Adrenal gland (tissue), 12 donors: ENCODE measurements around the gene PHF19. TPM values are rescaled to one million over a fixed set of nuclear protein-coding genes. Genes with fewer than 3 reads are reported as not detected.

ENCODE experiments used
- DNase-seq, 7 donors: peaks; one replicate each; pipeline ENCODE4 v3.0.0-alpha.2; 2019 to 2020
- H3K27ac ChIP-seq, 5 donors: fragments of 200-600 bp; sonication (generic) in 4 of 5; 1 replicate in 3 of 5; 2 replicates in 2 of 5; pipeline versions ENCODE4 v1.5.1 to v1.8.0; 2016 to 2020; ENCODE audit warnings: mild to moderate bottlenecking in 1 of 5
- H3K27me3 ChIP-seq: fragments of 200-600 bp; 2 replicates; pipeline ENCODE4 v1.8.0; 2021
- H3K36me3 ChIP-seq, 2 donors: fragments of 200-600 bp; replicated peaks in 1 of 2; 1 replicate in 1 of 2; 2 replicates in 1 of 2; pipeline versions ENCODE4 v1.5.1 to v1.8.0; 2018 to 2022
- H3K4me1 ChIP-seq, 2 donors: fragments of 200-600 bp; replicated peaks in 1 of 2; 1 replicate in 1 of 2; 2 replicates in 1 of 2; pipeline versions ENCODE4 v1.5.1 to v1.8.0; 2018 to 2021
- H3K4me3 ChIP-seq, 4 donors: fragments of 200-600 bp; sonication (generic) in 3 of 4; one replicate each; pipeline ENCODE4 v1.5.1; 2016 to 2018
- H3K9me3 ChIP-seq, 3 donors: fragments of 200-600 bp; sonication (generic) in 1 of 3; replicated peaks in 1 of 3; 1 replicate in 2 of 3; 2 replicates in 1 of 3; pipeline versions ENCODE4 v1.5.1 to v1.8.0; 2016 to 2021
- CTCF ChIP-seq, 6 experiments: fragments of 450-650 bp in 4 of 6; fragments of 200-600 bp in 2 of 6; sonication (generic) in 1 of 6; IDR thresholded peaks; 1 replicate in 5 of 6; 2 replicates in 1 of 6; pipeline versions ENCODE4 v1.5.1 to v1.8.0; 2016 to 2021; ENCODE audit warnings: antibody characterized with exemption in 6 of 6, mild to moderate bottlenecking in 2 of 6, moderate library complexity in 1 of 6
- POLR2A ChIP-seq, 2 donors: fragments of 450-650 bp; IDR thresholded peaks; one replicate each; pipeline ENCODE4 v1.6.1; 2017; ENCODE audit warnings: antibody characterized with exemption in 2 of 2, mild to moderate bottlenecking in 2 of 2, moderate library complexity in 1 of 2
- WGBS, 4 donors: extraction: QIAGEN DNeasy Blood & Tissue Kit in 2 of 4; methylation state at CpG; one replicate each; pipeline versions ENCODE4 v1.1.5 to v1.1.7; 2013 to 2017; 5-methylcytosine and 5-hydroxymethylcytosine counted together
- intact Hi-C, 2 donors: fragments of 100-400 bp; cut with DNase I; formaldehyde crosslinking; loops; one replicate each; pipeline versions ENCODE4 v1.14.1 to v1.15.0; 2022 to 2023
- polyA plus RNA-seq, 3 donors: library from polyadenylated mRNA; stranded (reverse); fragments of 200-250 nt in 2 of 3; fragments of 350-450 nt in 1 of 3; fragmentation: Illumina TruSeq in 1 of 3; extraction: RNeasy Lipid Tissue Mini Kit (QIAGEN cat#74804) in 1 of 3; gene quantifications; one replicate each; pipeline ENCODE4 v1.2.3, GENCODE V29; 2013 to 2014
- total RNA-seq, 9 donors: library from RNA; depleted of rRNA in 4 of 9; stranded (reverse); fragments of >200 nt in 4 of 9; fragments of 120-200 nt in 1 of 9; fragmentation: NEBNext Ultra II Directional in 1 of 9; extraction: Animal tissue kit (Norgen Biotek cat#: 25700) in 1 of 9; gene quantifications; one replicate each; pipeline versions ENCODE4 v1.1.0 to v1.2.4, GENCODE V29; 2013 to 2023
- donor health status: healthy with polysubstance abuse.
- donor health status: Bipolar disorder and iron deficiency.
- donor health status: DM: yes; HTN: yes; CAD: no.
- donor health status: DM: no; HTN: no; CAD: no.
- donor health status: DM: no; HTN: no; CAD: no.
- donor health status: DM: yes; HTN: yes; CAD: no.

The PHF19 gene
- total and polyA plus RNA-seq, 12 donors: 13.6 to 61.8 (median 27.4) TPM

GRCh38 chr9:120841930-120842684 lies 34.9 kb downstream of the PHF19 start:
- WGBS, 4 donors: 24 to 38% (median 30%) methylated on average over 18 of the region's 18 CpGs
- Histone ChIP-seq H3K4me3 (peak overlapping the region in 3 of 4 donors; percentile 80 to 96 (median 83)), H3K36me3 (no peaks in the 10 kb centered on the region), H3K27ac (peak overlapping the region; percentile 37 to 96 (median 92)), H3K27me3 (no peaks in the 10 kb centered on the region), H3K9me3 (no peaks in the 10 kb centered on the region), H3K4me1 (peaks cover 12 to 17% of the 10 kb centered on the region in 2 donors)
- TF ChIP-seq POLR2A (IDR thresholded peaks at IDR 0.05) (no peak), CTCF (IDR thresholded peaks at IDR 0.05) (no peak)
- peak in 1 of 7 donors; percentile 31 for DNase-seq
- intact Hi-C loops: no loop called here

- H3K4me3 ChIP-seq: no peak overlapping the region
- no peaks in the 10 kb centered on the region for H3K9me3 ChIP-seq
- WGBS, 4 donors: 67 to 76% (median 73%) methylated on average over 2 of the region's 2 CpGs
- no peak for DNase-seq
- TF ChIP-seq POLR2A (IDR thresholded peaks at IDR 0.05) (no peak), CTCF (IDR thresholded peaks at IDR 0.05) (no peak)
- no peaks in the 10 kb centered on the region for H3K27me3 ChIP-seq
- peaks cover 12 to 17% of the 10 kb centered on the region in 2 donors for H3K4me1 ChIP-seq
- no peaks in the 10 kb centered on the region for H3K36me3 ChIP-seq
- intact Hi-C loops: no loop called here
- H3K27ac ChIP-seq: no peak overlapping the region
Observed at GRCh38 chr9:120839146-120839545, 37.8 kb downstream of the PHF19 start.

- Histone ChIP-seq H3K27me3 (no peaks in the 10 kb centered on the region), H3K9me3 (no peaks in the 10 kb centered on the region), H3K27ac (no peak overlapping the region), H3K4me3 (no peak overlapping the region), H3K36me3 (peaks cover 0 to 4% of the 10 kb centered on the region in 2 donors), H3K4me1 (peaks cover 8 to 12% of the 10 kb centered on the region in 2 donors)
- intact Hi-C loops: no loop called here
- no peak for DNase-seq
- TF ChIP-seq POLR2A (IDR thresholded peaks at IDR 0.05) (no peak), CTCF (IDR thresholded peaks at IDR 0.05) (no peak)
- WGBS, 4 donors: 86 to 97% (median 93%) methylated on average over 3 of the region's 3 CpGs
Observed at GRCh38 chr9:120837921-120838320, 39.1 kb downstream of the PHF19 start.

- Histone ChIP-seq H3K4me3 (no peak overlapping the region), H3K36me3 (peaks cover 0 to 48% of the 10 kb centered on the region in 2 donors), H3K27me3 (no peaks in the 10 kb centered on the region), H3K4me1 (no peaks in the 10 kb centered on the region), H3K9me3 (no peaks in the 10 kb centered on the region), H3K27ac (no peak overlapping the region)
- TF ChIP-seq POLR2A (IDR thresholded peaks at IDR 0.05): no peak
- TF ChIP-seq CTCF (IDR thresholded peaks at IDR 0.05): no peak
- 80 to 92% (median 86%) methylated on average over 7 of the region's 7 CpGs for WGBS, 4 donors
- intact Hi-C loops: no loop called here
- DNase-seq: no peak
Observed at GRCh38 chr9:120833325-120833724, 43.7 kb downstream of the PHF19 start.
